SK-N-SH treated with all-trans-retinoic acid at 6 μM for 48 hours (cell line): ENCODE data around the gene ZNF189.

ENCODE experiments used
- ATAC-seq: fragments of 200-7000 bp; cut with Tn5 transposase; 3 replicates; pipeline ENCODE4 v1.9.1; 2020; ENCODE audit warnings: mild to moderate bottlenecking, moderate library complexity
- ARNTL ChIP-seq: fragments of 450-650 bp; formaldehyde crosslinking; IDR thresholded peaks from 2 replicates; pipeline ENCODE4 v1.5.0; 2020; ENCODE audit warnings: low read depth, mild to moderate bottlenecking, moderate library complexity, borderline replicate concordance
- BACH2 ChIP-seq: fragments of 250-450 bp; sonication (Bioruptor Pico); IDR thresholded peaks from 2 replicates; pipeline ENCODE4 v1.9.0; 2021; ENCODE audit warnings: mild to moderate bottlenecking, borderline replicate concordance
- CSRNP3 ChIP-seq: fragments of 250-450 bp; sonication (Bioruptor Pico); IDR thresholded peaks from 2 replicates; pipeline ENCODE4 v1.5.1; 2021; ENCODE audit warnings: mild to moderate bottlenecking, moderate library complexity
- ESRRG ChIP-seq: fragments of 250-450 bp; sonication (Bioruptor Pico); IDR thresholded peaks from 2 replicates; pipeline ENCODE4 v1.6.1; 2021; ENCODE audit warnings: mild to moderate bottlenecking
- GLIS3 ChIP-seq: fragments of 250-450 bp; sonication (Bioruptor Pico); IDR thresholded peaks from 2 replicates; pipeline ENCODE4 v1.5.0; 2020; ENCODE audit warnings: mild to moderate bottlenecking, moderate library complexity
- ISL1 ChIP-seq: fragments of 250-450 bp; sonication (Bioruptor Pico); IDR thresholded peaks from 2 replicates; pipeline ENCODE4 v2.1.2; 2022; ENCODE audit warnings: mild to moderate bottlenecking, moderate library complexity
- OSR1 ChIP-seq: fragments of 250-450 bp; sonication (Bioruptor Pico); IDR thresholded peaks from 2 replicates; pipeline ENCODE4 v1.8.0; 2022; ENCODE audit warnings: moderate library complexity, mild to moderate bottlenecking, inconsistent platforms
- PATZ1 ChIP-seq: fragments of 250-450 bp; sonication (Bioruptor Pico); IDR thresholded peaks from 2 replicates; pipeline ENCODE4 v1.8.0; 2020; ENCODE audit warnings: mild to moderate bottlenecking, moderate library complexity, borderline replicate concordance
- PPARA ChIP-seq: fragments of 250-450 bp; sonication (Bioruptor Pico); IDR thresholded peaks from 2 replicates; pipeline ENCODE4 v1.5.0; 2020; ENCODE audit warnings: mild to moderate bottlenecking, borderline replicate concordance
- RARB ChIP-seq: fragments of 250-450 bp; sonication (Bioruptor Pico); IDR thresholded peaks from 2 replicates; pipeline ENCODE4 v1.8.0; 2021; ENCODE audit warnings: mild to moderate bottlenecking, moderate library complexity
- SNAI2 ChIP-seq: fragments of 250-450 bp; sonication (Bioruptor Pico); IDR thresholded peaks from 2 replicates; pipeline ENCODE4 v1.5.0; 2020; ENCODE audit warnings: mild to moderate bottlenecking, moderate library complexity
- TCF4 ChIP-seq: fragments of 250-450 bp; sonication (Bioruptor Pico); IDR thresholded peaks from 2 replicates; pipeline ENCODE4 v1.8.0; 2021; ENCODE audit warnings: mild to moderate bottlenecking, moderate library complexity, borderline replicate concordance
- TOX ChIP-seq: fragments of 250-450 bp; sonication (Bioruptor Pico); IDR thresholded peaks from 2 replicates; pipeline ENCODE4 v1.8.0; 2021; ENCODE audit warnings: mild to moderate bottlenecking, moderate library complexity, borderline replicate concordance
- ZC3H10 ChIP-seq: fragments of 250-450 bp; sonication (Bioruptor Pico); IDR thresholded peaks from 2 replicates; pipeline ENCODE4 v1.5.1; 2021; ENCODE audit warnings: mild to moderate bottlenecking, moderate library complexity
- ZFP3 ChIP-seq: fragments of 250-450 bp; sonication (Bioruptor Pico); IDR thresholded peaks from 2 replicates; pipeline ENCODE4 v1.5.0; 2020; ENCODE audit warnings: mild to moderate bottlenecking, moderate library complexity
- ZFP30 ChIP-seq: fragments of 450-650 bp; formaldehyde crosslinking; IDR thresholded peaks from 2 replicates; pipeline ENCODE4 v1.5.0; 2022; ENCODE audit warnings: mild to moderate bottlenecking, moderate library complexity
- ZNF565 ChIP-seq: fragments of 450-650 bp; formaldehyde crosslinking; conservative IDR thresholded peaks from 2 replicates; pipeline ENCODE4 v1.5.0; 2020; ENCODE audit warnings: low read depth, mild to moderate bottlenecking, moderate library complexity
- ZNF70 ChIP-seq: fragments of 450-650 bp; formaldehyde crosslinking; IDR thresholded peaks from 2 replicates; pipeline ENCODE4 v1.5.0; 2020; ENCODE audit warnings: mild to moderate bottlenecking, moderate library complexity
- ZNF8 ChIP-seq: fragments of 450-650 bp; formaldehyde crosslinking; IDR thresholded peaks from 2 replicates; pipeline ENCODE4 v1.5.0; 2020; ENCODE audit warnings: mild to moderate bottlenecking, moderate library complexity
- TF ChIP-seq, protein P1 (sequence below): fragments of 250-450 bp; sonication (Bioruptor Pico); IDR thresholded peaks from 2 replicates; pipeline ENCODE4 v1.5.1; 2020; ENCODE audit warnings: low read depth, mild to moderate bottlenecking, moderate library complexity
- TF ChIP-seq, protein P2 (sequence below): fragments of 250-450 bp; sonication (Bioruptor Pico); IDR thresholded peaks from 2 replicates; pipeline ENCODE4 v1.8.0; 2021; ENCODE audit warnings: low read depth, mild to moderate bottlenecking, moderate library complexity, borderline replicate concordance

The ZNF189 gene

DNA sequence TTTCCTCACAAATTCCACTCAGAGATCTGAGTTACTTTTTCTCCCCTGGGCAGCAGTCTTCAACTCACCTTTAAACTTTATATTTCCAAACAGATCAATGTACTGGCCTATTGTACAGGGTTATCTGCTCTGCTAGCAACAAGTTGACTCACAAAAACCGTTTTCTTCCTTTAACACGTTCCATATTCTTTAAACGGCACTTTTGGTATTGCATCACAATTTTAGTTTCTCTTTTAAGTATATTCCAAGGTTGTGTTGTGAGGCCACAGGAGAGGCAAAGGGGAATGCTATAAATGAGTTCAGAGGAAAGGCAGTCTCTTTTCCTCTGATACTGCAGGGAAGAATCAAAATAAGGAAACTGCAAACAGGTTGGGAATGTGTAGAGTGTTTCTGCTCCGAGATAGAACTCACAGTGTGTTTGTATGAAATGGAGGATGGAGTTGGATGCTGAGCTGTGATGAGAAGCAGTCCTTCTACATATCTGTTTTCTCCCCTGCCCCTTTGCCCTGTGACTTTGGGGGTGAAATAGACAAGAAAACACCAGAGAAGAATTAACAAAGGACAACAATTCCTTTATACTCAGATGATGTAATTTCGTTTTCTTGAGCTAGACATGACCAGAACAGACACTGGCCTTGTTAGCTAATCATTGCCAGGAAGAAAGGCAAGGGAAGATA, 46.8 kb downstream of the ZNF189 start:
- ATAC-seq: no peak

GRCh38 chr9:101446732-101447131, 48.1 kb downstream of the ZNF189 start:
- no peak for ATAC-seq
- TF ChIP-seq ZNF565 (CRISPR knock-in tag) (no peak), SNAI2 (CRISPR knock-in tag) (no peak), PPARA (CRISPR knock-in tag) (no peak), ARNTL (CRISPR knock-in tag) (no peak), CSRNP3 (CRISPR knock-in tag) (no peak), BACH2 (CRISPR knock-in tag) (no peak), TCF4 (CRISPR knock-in tag) (no peak), RARB (CRISPR knock-in tag) (no peak), ZC3H10 (no peak)
- TF ChIP-seq, protein P1, sequence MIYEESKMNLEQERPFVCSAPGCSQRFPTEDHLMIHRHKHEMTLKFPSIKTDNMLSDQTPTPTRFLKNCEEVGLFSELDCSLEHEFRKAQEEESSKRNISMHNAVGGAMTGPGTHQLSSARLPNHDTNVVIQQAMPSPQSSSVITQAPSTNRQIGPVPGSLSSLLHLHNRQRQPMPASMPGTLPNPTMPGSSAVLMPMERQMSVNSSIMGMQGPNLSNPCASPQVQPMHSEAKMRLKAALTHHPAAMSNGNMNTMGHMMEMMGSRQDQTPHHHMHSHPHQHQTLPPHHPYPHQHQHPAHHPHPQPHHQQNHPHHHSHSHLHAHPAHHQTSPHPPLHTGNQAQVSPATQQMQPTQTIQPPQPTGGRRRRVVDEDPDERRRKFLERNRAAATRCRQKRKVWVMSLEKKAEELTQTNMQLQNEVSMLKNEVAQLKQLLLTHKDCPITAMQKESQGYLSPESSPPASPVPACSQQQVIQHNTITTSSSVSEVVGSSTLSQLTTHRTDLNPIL (CRISPR knock-in tag): no peak

More for the DNA sequence above, 46.8 kb downstream of the ZNF189 start:
- TF ChIP-seq TOX (CRISPR knock-in tag) (no peak), ARNTL (CRISPR knock-in tag) (no peak), ISL1 (CRISPR knock-in tag) (no peak), ZC3H10 (no peak), ZFP30 (no peak), PATZ1 (CRISPR knock-in tag) (no peak), SNAI2 (CRISPR knock-in tag) (no peak), GLIS3 (CRISPR knock-in tag) (no peak), BACH2 (CRISPR knock-in tag) (no peak), ZFP3 (CRISPR knock-in tag) (no peak), TCF4 (CRISPR knock-in tag) (no peak), RARB (CRISPR knock-in tag) (no peak), ESRRG (CRISPR knock-in tag) (no peak), ZNF8 (CRISPR knock-in tag) (no peak)
- TF ChIP-seq, protein P1 (CRISPR knock-in tag): no peak
- TF ChIP-seq, all 23 proteins: peak for 0

DNA sequence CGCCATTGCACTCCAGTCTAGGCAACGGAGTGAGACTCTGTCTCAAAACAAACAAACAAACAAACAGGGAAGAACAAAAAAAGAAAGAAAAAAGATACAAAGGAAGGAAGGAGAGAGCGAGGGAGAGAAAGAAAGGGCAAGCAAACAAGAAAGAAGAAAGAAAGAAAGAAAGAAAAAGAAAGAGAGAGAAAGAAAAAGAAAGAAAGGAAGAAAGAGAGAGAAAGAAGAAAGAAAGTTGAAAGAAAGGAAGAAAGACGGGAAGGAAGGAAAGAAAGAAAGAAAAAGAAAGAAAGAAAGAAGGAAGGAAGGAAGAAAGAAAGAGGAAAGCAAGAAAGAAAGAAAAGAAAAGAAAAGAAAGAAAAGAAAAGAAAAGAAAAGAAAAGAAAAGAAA, 50.0 kb downstream of the ZNF189 start:
- TF ChIP-seq ARNTL (CRISPR knock-in tag) (no peak), OSR1 (CRISPR knock-in tag) (no peak), ZFP30 (no peak), ZNF565 (CRISPR knock-in tag) (no peak), TCF4 (CRISPR knock-in tag) (no peak), ZFP3 (CRISPR knock-in tag) (no peak), ZNF70 (CRISPR knock-in tag) (no peak), PPARA (CRISPR knock-in tag) (no peak), ESRRG (CRISPR knock-in tag) (no peak), PATZ1 (CRISPR knock-in tag) (no peak), RARB (CRISPR knock-in tag) (no peak), GLIS3 (CRISPR knock-in tag) (no peak), ISL1 (CRISPR knock-in tag) (no peak), ZNF8 (CRISPR knock-in tag) (no peak)
- TF ChIP-seq, protein P2, sequence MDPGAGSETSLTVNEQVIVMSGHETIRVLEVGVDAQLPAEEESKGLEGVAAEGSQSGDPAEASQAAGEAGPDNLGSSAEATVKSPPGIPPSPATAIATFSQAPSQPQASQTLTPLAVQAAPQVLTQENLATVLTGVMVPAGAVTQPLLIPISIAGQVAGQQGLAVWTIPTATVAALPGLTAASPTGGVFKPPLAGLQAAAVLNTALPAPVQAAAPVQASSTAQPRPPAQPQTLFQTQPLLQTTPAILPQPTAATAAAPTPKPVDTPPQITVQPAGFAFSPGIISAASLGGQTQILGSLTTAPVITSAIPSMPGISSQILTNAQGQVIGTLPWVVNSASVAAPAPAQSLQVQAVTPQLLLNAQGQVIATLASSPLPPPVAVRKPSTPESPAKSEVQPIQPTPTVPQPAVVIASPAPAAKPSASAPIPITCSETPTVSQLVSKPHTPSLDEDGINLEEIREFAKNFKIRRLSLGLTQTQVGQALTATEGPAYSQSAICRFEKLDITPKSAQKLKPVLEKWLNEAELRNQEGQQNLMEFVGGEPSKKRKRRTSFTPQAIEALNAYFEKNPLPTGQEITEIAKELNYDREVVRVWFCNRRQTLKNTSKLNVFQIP (CRISPR knock-in tag): no peak
- TF ChIP-seq, protein P1 (CRISPR knock-in tag): no peak
- ATAC-seq: no peak
